ENCODE results near the gene FKBP3. TPM values are rescaled to one million over a fixed set of nuclear protein-coding genes. Genes with fewer than 3 reads are reported as not detected.

Gene FKBP3
- total RNA-seq, 1 donor from 2014 or later: 44.7 TPM

GRCh38 chr14:45128963-45129629 lies 5.2 kb downstream of the FKBP3 start:
- Histone ChIP-seq H3K36me3 (ENCODE audit: control insufficient read depth, insufficient read depth, low read length) (no peaks in the 10 kb centered on the region), H3K27me3 (ENCODE audit: control insufficient read depth, insufficient read depth, low read length) (no peaks in the 10 kb centered on the region), H3K4me3 (ENCODE audit: low read depth, low read length) (no peak overlapping the region)
- TF ChIP-seq, protein P1, sequence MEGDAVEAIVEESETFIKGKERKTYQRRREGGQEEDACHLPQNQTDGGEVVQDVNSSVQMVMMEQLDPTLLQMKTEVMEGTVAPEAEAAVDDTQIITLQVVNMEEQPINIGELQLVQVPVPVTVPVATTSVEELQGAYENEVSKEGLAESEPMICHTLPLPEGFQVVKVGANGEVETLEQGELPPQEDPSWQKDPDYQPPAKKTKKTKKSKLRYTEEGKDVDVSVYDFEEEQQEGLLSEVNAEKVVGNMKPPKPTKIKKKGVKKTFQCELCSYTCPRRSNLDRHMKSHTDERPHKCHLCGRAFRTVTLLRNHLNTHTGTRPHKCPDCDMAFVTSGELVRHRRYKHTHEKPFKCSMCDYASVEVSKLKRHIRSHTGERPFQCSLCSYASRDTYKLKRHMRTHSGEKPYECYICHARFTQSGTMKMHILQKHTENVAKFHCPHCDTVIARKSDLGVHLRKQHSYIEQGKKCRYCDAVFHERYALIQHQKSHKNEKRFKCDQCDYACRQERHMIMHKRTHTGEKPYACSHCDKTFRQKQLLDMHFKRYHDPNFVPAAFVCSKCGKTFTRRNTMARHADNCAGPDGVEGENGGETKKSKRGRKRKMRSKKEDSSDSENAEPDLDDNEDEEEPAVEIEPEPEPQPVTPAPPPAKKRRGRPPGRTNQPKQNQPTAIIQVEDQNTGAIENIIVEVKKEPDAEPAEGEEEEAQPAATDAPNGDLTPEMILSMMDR (IDR thresholded peaks at IDR 0.05; ENCODE audit: insufficient read depth, low read length, poor library complexity, severe bottlenecking): no peak
- no peak for DNase-seq (ENCODE audit: low read depth)

DNA sequence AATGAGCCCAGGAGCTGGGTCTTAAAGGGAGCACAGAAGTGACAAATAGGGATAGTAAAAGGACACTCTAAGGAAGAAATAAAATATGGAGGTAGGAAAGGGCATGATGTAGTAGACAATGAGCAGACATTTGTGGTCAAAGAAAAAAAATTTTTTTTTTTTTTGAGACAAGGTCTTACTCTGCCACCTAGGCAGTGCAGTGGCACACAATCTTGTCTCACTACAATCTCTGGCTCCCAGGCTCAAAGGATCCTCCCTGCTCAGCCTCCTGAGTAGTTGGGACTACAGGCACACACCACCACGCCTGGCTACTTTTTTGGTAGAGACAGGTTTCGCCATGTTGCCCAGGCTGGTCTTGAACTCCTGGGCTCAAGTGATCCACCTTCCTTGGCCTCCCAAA lies 8.5 kb downstream of the FKBP3 start:
- no peak overlapping the region for H3K4me3 ChIP-seq (ENCODE audit: low read depth, low read length)
- no peaks in the 10 kb centered on the region for H3K27me3 ChIP-seq (ENCODE audit: control insufficient read depth, insufficient read depth, low read length)
- no peak for DNase-seq (ENCODE audit: low read depth)
- TF ChIP-seq, protein P1 (IDR thresholded peaks at IDR 0.05; ENCODE audit: insufficient read depth, low read length, poor library complexity, severe bottlenecking): no peak
- no peaks in the 10 kb centered on the region for H3K36me3 ChIP-seq (ENCODE audit: control insufficient read depth, insufficient read depth, low read length)

- no peak overlapping the region for H3K4me3 ChIP-seq (ENCODE audit: low read depth, low read length)
- DNase-seq (ENCODE audit: low read depth): no peak
- no peaks in the 10 kb centered on the region for H3K36me3 ChIP-seq (ENCODE audit: control insufficient read depth, insufficient read depth, low read length)
- TF ChIP-seq, protein P1 (IDR thresholded peaks at IDR 0.05; ENCODE audit: insufficient read depth, low read length, poor library complexity, severe bottlenecking): no peak
- H3K27me3 ChIP-seq (ENCODE audit: control insufficient read depth, insufficient read depth, low read length): no peaks in the 10 kb centered on the region
Measured at GRCh38 chr14:45123271-45123670, 11.0 kb downstream of the FKBP3 start.

DNA sequence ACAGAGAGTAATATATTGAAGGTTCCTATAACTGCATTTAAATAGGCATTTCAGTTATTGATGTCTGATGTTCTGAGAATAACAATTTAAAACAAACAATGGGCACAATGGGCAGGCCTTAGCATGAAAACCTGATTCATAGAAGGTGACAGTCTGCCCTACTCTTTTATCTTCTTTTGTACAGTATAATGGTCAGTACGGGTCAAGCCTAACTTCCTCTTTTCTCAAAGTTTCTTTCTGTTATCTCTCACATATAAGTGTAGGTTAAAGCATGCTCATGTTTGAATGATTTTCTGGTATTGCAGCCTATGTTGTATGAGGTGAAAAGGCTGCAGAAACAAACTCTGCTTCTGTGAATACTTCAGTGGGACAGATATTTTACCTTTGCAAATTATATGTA lies 14.2 kb downstream of the FKBP3 start:
- Histone ChIP-seq H3K4me3 (ENCODE audit: low read depth, low read length) (no peak overlapping the region), H3K36me3 (ENCODE audit: control insufficient read depth, insufficient read depth, low read length) (no peaks in the 10 kb centered on the region), H3K27me3 (ENCODE audit: control insufficient read depth, insufficient read depth, low read length) (no peaks in the 10 kb centered on the region)
- no peak for DNase-seq (ENCODE audit: low read depth)
- TF ChIP-seq, protein P1 (IDR thresholded peaks at IDR 0.05; ENCODE audit: insufficient read depth, low read length, poor library complexity, severe bottlenecking): no peak

DNA sequence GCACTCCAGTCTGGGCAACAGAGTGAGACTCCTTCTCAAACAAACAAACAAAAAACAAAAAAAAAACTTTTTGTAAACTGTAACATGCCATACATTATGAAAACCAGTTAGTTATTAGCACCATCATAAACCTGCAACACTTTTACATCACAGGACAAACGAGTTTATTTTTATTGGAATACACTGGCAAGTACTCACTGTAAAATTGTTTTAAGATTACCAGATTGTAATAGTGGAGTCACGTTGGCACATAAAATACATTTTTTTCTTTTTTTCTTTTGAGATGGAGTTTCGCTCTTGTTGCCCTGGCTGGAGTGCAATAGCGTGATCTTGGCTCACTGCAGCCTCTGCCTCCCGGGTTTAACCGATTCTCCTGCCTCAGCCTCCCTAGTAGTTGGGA lies 15.7 kb downstream of the FKBP3 start:
- TF ChIP-seq, protein P1 (IDR thresholded peaks at IDR 0.05; ENCODE audit: insufficient read depth, low read length, poor library complexity, severe bottlenecking): no peak
- Histone ChIP-seq H3K36me3 (ENCODE audit: control insufficient read depth, insufficient read depth, low read length) (no peaks in the 10 kb centered on the region), H3K4me3 (ENCODE audit: low read depth, low read length) (no peak overlapping the region), H3K27me3 (ENCODE audit: control insufficient read depth, insufficient read depth, low read length) (no peaks in the 10 kb centered on the region)
- DNase-seq (ENCODE audit: low read depth): no peak

- Histone ChIP-seq H3K36me3 (ENCODE audit: control insufficient read depth, insufficient read depth, low read length) (no peaks in the 10 kb centered on the region), H3K27me3 (ENCODE audit: control insufficient read depth, insufficient read depth, low read length) (no peaks in the 10 kb centered on the region), H3K4me3 (ENCODE audit: low read depth, low read length) (no peak overlapping the region)
- DNase-seq (ENCODE audit: low read depth): no peak
- TF ChIP-seq, protein P1 (IDR thresholded peaks at IDR 0.05; ENCODE audit: insufficient read depth, low read length, poor library complexity, severe bottlenecking): no peak
Measured at GRCh38 chr14:45114327-45114726, 20.0 kb downstream of the FKBP3 start.
